ENCODE measurements around the gene JHY. TPM values are rescaled to one million over a fixed set of nuclear protein-coding genes. Genes with fewer than 3 reads are reported as not detected.

JHY gene
- total RNA-seq, 6 donors from 2014 or later, result 5.5 to 20.9 (median 8.8) TPM

DNA sequence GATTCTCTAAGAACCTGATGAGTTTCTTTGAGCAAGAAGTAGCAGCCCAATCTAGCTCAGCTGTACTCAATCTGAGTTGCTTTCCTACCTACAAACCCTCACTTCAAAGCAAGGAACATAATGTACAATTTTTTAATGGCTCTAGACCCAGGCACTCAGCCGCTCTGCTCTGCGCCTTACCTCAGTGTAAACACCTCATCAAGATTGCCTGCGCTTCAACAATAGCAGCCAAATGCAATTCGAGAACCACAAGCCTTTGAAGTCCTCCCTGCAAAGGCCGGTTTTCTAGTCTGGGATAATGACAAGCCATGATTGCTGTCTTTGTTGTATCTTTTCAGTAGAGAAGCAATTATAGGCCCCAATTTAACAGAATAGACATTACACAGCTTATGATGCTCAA lies 38.0 kb downstream of the JHY start:
- Histone ChIP-seq H3K27me3 (no peaks in the 10 kb centered on the region), H3K36me3 (no peaks in the 10 kb centered on the region), H3K9me3 (no peaks in the 10 kb centered on the region), H3K27ac (peak overlapping the region in 1 of 4 donors; percentile 16), H3K4me3 (no peak overlapping the region), H3K4me1 (peaks cover 0 to 4% (median 0%) of the 10 kb centered on the region in 4 donors)
- DNase-seq (peak in 1 of 2 donors; percentile 78), ATAC-seq (ENCODE audit: low FRiP score in 2 of 2) (peak; percentile 31 to 84)
- TF ChIP-seq POLR2AphosphoS5 (IDR thresholded peaks at IDR 0.05) (no peak), EP300 (IDR thresholded peaks at IDR 0.05) (peak in 2 of 4 donors; percentile 44 to 76)
- WGBS, 2 donors, result 64 to 79% methylated on average over 5 of the region's 5 CpGs

DNA sequence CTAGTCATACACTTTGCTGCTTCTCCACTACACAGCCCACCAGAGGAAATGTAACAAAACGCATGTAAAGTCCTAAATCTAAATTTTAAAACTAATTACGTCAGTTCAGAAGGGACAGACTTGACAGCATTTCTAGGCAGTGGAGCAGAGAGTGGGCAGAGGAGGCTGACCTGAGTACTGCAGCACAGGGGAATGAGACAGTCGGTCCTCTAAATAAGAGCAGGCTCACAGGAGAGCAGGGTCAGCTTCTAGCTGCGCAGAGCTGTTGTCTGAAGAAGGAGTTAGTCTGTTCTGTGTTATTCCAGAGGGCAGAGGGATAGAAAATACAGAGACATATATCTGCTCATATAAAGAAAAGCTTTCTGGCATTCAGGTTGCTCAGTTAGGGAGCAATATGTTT lies 40.3 kb downstream of the JHY start:
- no peak overlapping the region for H3K27ac ChIP-seq
- H3K9me3 ChIP-seq, result no peaks in the 10 kb centered on the region
- no peak overlapping the region for H3K4me3 ChIP-seq
- H3K36me3 ChIP-seq, result no peaks in the 10 kb centered on the region
- DNase-seq (no peak), ATAC-seq (ENCODE audit: low FRiP score in 2 of 2) (no peak)
- 87 to 90% methylated on average over 4 of the region's 4 CpGs for WGBS, 2 donors
- H3K27me3 ChIP-seq, result no peaks in the 10 kb centered on the region
- TF ChIP-seq EP300 (IDR thresholded peaks at IDR 0.05) (no peak), POLR2A (IDR thresholded peaks at IDR 0.05) (no peak), POLR2AphosphoS5 (IDR thresholded peaks at IDR 0.05) (no peak)
- TF ChIP-seq, protein P1, sequence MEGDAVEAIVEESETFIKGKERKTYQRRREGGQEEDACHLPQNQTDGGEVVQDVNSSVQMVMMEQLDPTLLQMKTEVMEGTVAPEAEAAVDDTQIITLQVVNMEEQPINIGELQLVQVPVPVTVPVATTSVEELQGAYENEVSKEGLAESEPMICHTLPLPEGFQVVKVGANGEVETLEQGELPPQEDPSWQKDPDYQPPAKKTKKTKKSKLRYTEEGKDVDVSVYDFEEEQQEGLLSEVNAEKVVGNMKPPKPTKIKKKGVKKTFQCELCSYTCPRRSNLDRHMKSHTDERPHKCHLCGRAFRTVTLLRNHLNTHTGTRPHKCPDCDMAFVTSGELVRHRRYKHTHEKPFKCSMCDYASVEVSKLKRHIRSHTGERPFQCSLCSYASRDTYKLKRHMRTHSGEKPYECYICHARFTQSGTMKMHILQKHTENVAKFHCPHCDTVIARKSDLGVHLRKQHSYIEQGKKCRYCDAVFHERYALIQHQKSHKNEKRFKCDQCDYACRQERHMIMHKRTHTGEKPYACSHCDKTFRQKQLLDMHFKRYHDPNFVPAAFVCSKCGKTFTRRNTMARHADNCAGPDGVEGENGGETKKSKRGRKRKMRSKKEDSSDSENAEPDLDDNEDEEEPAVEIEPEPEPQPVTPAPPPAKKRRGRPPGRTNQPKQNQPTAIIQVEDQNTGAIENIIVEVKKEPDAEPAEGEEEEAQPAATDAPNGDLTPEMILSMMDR (IDR thresholded peaks at IDR 0.05), result no peak
- H3K4me1 ChIP-seq, result peaks cover 0 to 4% (median 0%) of the 10 kb centered on the region in 4 donors

DNA sequence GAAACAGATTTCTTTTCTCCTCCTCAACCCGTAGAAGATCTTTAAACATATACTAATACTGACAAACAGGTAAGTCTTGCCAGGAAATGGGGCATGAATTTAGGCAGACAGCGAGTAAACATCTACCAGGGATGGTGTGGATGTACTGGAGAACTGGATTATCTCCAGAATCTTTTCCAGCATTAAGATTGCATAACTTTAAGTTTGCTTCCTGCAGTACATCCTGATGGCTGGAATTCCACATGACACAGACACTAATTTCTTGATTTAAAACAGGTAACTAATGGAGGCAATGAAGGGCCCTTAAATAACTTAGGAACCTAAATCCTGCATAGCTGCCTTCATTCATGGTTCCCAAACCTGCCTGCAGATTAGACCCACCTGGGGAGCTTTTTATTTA lies 40.7 kb downstream of the JHY start:
- ATAC-seq (ENCODE audit: low FRiP score in 2 of 2), result no peak
- no peak overlapping the region for H3K27ac ChIP-seq
- 64 to 73% methylated on average over 2 of the region's 2 CpGs for WGBS, 2 donors

DNA sequence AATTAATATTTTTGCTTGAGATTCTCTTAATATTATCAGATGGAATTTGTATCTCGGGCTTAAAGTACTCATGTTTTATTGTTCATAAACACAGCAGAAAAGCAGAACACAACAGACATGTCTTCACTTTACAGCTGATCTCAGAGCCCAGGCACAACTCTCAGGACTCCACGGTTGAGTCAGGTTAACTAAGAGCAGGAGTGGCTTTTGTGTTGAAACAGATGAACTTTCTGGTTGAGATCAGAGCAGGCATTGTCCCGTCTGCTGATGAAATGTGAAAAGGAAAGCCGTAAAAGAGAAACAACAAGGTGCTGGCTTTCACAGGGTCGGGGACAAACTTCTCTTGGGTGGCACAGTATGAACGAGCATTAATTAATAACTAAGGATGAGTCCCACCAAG lies 49.0 kb downstream of the JHY start:
- TF ChIP-seq, protein P1 (IDR thresholded peaks at IDR 0.05), result no peak
- no peak for TF ChIP-seq POLR2A (IDR thresholded peaks at IDR 0.05)
- no peak for TF ChIP-seq POLR2AphosphoS5 (IDR thresholded peaks at IDR 0.05)
- TF ChIP-seq EP300 (IDR thresholded peaks at IDR 0.05), result no peak
- 79 to 83% methylated on average over 6 of the region's 6 CpGs for WGBS, 2 donors
- no peaks in the 10 kb centered on the region for H3K27me3 ChIP-seq
- no peaks in the 10 kb centered on the region for H3K4me1 ChIP-seq
- DNase-seq, result no peak
- ATAC-seq (ENCODE audit: low FRiP score in 2 of 2), result no peak
- H3K27ac ChIP-seq, result no peak overlapping the region
- H3K36me3 ChIP-seq, result no peaks in the 10 kb centered on the region
- H3K4me3 ChIP-seq, result no peak overlapping the region
- H3K9me3 ChIP-seq, result no peaks in the 10 kb centered on the region

More for the DNA sequence above, 40.7 kb downstream of the JHY start:
- Histone ChIP-seq H3K27me3 (no peaks in the 10 kb centered on the region), H3K36me3 (no peaks in the 10 kb centered on the region), H3K4me3 (no peak overlapping the region), H3K4me1 (peaks cover 0 to 4% (median 0%) of the 10 kb centered on the region in 4 donors), H3K9me3 (no peaks in the 10 kb centered on the region)
- TF ChIP-seq EP300 (IDR thresholded peaks at IDR 0.05) (no peak), POLR2AphosphoS5 (IDR thresholded peaks at IDR 0.05) (no peak), POLR2A (IDR thresholded peaks at IDR 0.05) (no peak)
- TF ChIP-seq, protein P1 (IDR thresholded peaks at IDR 0.05), result no peak
- no peak for DNase-seq

DNA sequence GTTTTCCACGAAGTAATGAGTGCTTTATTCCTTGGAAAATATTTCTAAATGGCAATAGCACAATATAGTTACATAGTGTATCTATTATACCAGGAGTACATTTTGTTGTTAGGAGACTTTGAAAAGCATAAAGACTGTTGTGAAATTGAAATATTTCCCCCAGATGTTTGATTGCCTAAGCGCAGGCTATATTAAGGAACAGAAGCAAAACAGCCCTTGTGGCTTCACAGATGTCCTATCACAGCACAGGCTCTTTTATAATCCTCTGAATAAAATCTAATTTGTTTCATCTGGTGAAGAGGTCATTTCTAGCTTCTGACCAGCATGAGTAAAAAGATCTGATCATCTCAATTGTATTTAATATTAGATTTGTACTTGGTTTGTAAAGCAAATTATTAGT lies 50.9 kb downstream of the JHY start:
- no peaks in the 10 kb centered on the region for H3K9me3 ChIP-seq
- DNase-seq, result no peak
- H3K4me1 ChIP-seq, result no peaks in the 10 kb centered on the region
- H3K4me3 ChIP-seq, result no peak overlapping the region
- no peak overlapping the region for H3K27ac ChIP-seq
- 52 to 56% methylated on average over 2 of the region's 2 CpGs for WGBS, 2 donors
- H3K27me3 ChIP-seq, result no peaks in the 10 kb centered on the region
- TF ChIP-seq, protein P1 (IDR thresholded peaks at IDR 0.05), result no peak
- ATAC-seq (ENCODE audit: low FRiP score in 2 of 2), result no peak
- no peaks in the 10 kb centered on the region for H3K36me3 ChIP-seq
